ENCODE data around the gene ZNF835. TPM values are rescaled to one million over a fixed set of nuclear protein-coding genes. Genes with fewer than 3 reads are reported as not detected.

The ZNF835 gene
- not detected in 2 replicates for total RNA-seq (2022)
- not detected for Bru-seq, nascent RNA
- BruChase-seq, experiment 1, labeled RNA remaining after a 6-hour chase = not detected
- BruChase-seq, experiment 2, labeled RNA remaining after a 2-hour chase = not detected
- long read RNA-seq = 0 reads

DNA sequence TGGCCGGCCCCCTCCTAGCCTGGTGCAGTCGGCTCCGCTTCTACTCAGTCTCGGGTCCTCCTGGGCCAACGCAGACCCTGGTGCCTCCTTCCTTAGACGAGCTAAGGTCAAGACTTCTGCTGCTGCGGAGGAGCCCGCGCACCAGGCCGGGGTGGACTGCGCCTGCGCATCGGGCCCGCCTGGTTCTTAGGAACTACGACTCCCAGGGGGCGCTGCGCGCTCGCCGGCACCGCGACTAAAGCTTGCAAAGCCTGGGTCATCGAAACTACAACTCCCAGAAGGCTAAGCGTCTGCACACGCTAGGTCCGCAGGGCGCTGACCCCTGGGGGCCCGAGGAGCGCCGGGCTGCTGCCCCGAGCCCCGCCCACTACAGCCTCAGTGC lies at the start of gene ZNF835:
Gene ZNF835, minus strand, starts transcription at position 145 of the 382 bp plus-strand sequence. CDS start 6,559 bp downstream, outside the sequence.
- CTCF ChIA-PET = no interaction called here
- no peak within 1 kb of the TSS for H3K4me3 Mint-ChIP-seq (ENCODE audit: unreplicated experiment)
- H3K27me3 Mint-ChIP-seq (ENCODE audit: insufficient read depth, unreplicated experiment) = no peaks in the 10 kb centered on the region
- intact Hi-C loops (cut with micrococcal nuclease) = no loop called here
- POLR2A ChIA-PET = no interaction called here
- TF ChIP-seq, protein P1, sequence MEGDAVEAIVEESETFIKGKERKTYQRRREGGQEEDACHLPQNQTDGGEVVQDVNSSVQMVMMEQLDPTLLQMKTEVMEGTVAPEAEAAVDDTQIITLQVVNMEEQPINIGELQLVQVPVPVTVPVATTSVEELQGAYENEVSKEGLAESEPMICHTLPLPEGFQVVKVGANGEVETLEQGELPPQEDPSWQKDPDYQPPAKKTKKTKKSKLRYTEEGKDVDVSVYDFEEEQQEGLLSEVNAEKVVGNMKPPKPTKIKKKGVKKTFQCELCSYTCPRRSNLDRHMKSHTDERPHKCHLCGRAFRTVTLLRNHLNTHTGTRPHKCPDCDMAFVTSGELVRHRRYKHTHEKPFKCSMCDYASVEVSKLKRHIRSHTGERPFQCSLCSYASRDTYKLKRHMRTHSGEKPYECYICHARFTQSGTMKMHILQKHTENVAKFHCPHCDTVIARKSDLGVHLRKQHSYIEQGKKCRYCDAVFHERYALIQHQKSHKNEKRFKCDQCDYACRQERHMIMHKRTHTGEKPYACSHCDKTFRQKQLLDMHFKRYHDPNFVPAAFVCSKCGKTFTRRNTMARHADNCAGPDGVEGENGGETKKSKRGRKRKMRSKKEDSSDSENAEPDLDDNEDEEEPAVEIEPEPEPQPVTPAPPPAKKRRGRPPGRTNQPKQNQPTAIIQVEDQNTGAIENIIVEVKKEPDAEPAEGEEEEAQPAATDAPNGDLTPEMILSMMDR (IDR thresholded peaks at IDR 0.05; ENCODE audit: unreplicated experiment) = no peak
- no peaks in the 10 kb centered on the region for H3K9me3 Mint-ChIP-seq (ENCODE audit: unreplicated experiment)
- no TSS peak for BruUV-seq (replicated peaks)
- no peak for DNase-seq (ENCODE audit: unreplicated experiment)
- no peak within 1 kb of the TSS for H3K27ac Mint-ChIP-seq (ENCODE audit: low read depth, unreplicated experiment)
- no peaks in the 10 kb centered on the region for H3K36me3 Mint-ChIP-seq (ENCODE audit: insufficient read depth, unreplicated experiment)
- no peaks in the 10 kb centered on the region for H3K4me1 Mint-ChIP-seq (ENCODE audit: insufficient read depth, unreplicated experiment)

DNA sequence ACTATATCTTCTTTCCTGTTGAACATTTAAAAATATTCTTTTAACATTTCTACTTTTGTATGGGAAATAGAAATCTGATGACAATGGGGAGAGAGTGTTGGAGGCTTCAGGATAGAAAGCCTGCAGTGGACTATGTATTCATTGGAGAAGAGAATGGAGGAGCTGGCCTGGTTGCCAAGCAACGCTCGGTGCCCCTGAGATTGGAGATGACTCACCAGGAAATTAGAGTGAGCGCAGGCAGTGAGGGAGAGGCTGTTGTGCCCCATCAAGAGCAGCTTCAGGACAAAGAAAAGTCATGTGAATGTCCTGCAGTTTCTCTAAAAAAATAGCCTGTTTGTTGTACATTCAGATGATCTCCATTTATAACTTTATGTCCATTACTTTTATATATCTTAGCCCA lies 48.7 kb upstream of the ZNF835 start:
- POLR2A ChIA-PET = no interaction called here
- BruUV-seq (replicated peaks) = no TSS peak
- CTCF ChIA-PET = interaction anchor here (0.6 kb wide), 1 partner anchor 22 kb away, joined by 3 read pairs; no protein-coding TSS in a partner anchor
- Mint-ChIP-seq H3K36me3 (ENCODE audit: insufficient read depth, unreplicated experiment) (no peaks in the 10 kb centered on the region), H3K4me3 (ENCODE audit: unreplicated experiment) (no peak overlapping the region), H3K4me1 (ENCODE audit: insufficient read depth, unreplicated experiment) (no peaks in the 10 kb centered on the region), H3K27me3 (ENCODE audit: insufficient read depth, unreplicated experiment) (no peaks in the 10 kb centered on the region), H3K9me3 (ENCODE audit: unreplicated experiment) (peaks cover 55% of the 10 kb centered on the region), H3K27ac (ENCODE audit: low read depth, unreplicated experiment) (no peak overlapping the region)
- intact Hi-C loops (cut with micrococcal nuclease) = no loop called here
- no peak for DNase-seq (ENCODE audit: unreplicated experiment)
- TF ChIP-seq, protein P1 (IDR thresholded peaks at IDR 0.05; ENCODE audit: unreplicated experiment) = no peak

DNA sequence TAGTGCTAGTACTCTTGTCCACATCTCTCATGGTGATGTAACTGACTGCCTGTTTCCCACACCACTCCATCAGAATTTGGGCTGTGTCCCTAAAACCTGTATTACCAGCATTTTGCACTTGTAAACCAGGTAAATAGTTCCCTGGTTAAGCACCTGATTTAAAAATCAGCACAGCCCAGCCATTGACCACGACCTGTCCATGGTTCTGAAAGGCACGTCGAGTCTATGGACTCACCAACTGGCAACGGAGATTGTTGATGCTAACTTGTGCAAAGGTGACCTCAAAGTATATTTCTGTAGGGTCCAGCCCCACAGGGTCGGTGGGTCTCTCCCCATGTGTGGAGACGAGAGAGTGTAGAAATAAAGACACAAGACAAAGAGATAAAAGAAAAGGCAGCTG lies 46.7 kb upstream of the ZNF835 start:
- H3K36me3 Mint-ChIP-seq (ENCODE audit: insufficient read depth, unreplicated experiment) = no peaks in the 10 kb centered on the region

DNA sequence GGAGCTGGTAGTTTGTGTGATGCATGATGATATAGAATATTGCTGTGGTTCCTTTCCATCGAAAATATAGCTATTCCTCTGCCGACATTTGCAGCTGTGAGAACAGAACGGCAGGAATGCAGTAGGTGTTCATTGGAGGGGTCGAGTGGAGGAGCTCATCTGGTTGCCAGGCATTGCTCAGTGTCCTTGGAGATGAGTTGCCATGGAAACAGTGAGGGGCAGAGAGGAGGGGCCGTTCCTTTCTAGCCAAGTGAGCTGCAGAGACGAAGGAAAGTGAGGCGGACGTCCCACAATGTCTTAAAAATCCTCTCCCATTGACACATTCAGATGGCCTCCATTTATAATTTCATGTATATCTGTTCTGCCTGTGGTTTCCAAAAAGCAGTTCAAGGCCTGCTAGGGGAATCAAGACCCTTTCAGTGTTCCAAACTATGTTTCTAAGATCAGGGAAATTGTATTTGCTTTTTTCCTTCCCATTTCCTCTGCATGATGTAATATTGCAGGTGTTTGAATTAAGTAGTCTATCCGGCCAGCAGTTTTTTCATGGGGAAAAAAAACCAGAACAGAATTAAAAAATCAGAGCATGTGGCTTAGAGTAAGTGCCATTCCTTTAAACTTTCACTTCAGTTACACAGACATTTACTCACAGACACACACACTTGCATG lies 41.2 kb upstream of the ZNF835 start:
- DNase-seq (ENCODE audit: unreplicated experiment) = no peak
- no TSS peak for BruUV-seq (replicated peaks)
- ChIA-PET POLR2A (no interaction called here), CTCF (interaction anchor here (0.5 kb wide), 1 partner anchor 15 kb away, joined by 5 read pairs; no protein-coding TSS in a partner anchor)
- H3K27me3 Mint-ChIP-seq (ENCODE audit: insufficient read depth, unreplicated experiment) = no peaks in the 10 kb centered on the region
- intact Hi-C loops (cut with micrococcal nuclease) = no loop called here
- H3K4me1 Mint-ChIP-seq (ENCODE audit: insufficient read depth, unreplicated experiment) = no peaks in the 10 kb centered on the region
- TF ChIP-seq, protein P1 (IDR thresholded peaks at IDR 0.05; ENCODE audit: unreplicated experiment) = no peak
- H3K36me3 Mint-ChIP-seq (ENCODE audit: insufficient read depth, unreplicated experiment) = peaks cover 6% of the 10 kb centered on the region
- no peak overlapping the region for H3K4me3 Mint-ChIP-seq (ENCODE audit: unreplicated experiment)
- H3K27ac Mint-ChIP-seq (ENCODE audit: low read depth, unreplicated experiment) = no peak overlapping the region
- peaks cover 35% of the 10 kb centered on the region for H3K9me3 Mint-ChIP-seq (ENCODE audit: unreplicated experiment)

More for the DNA sequence above, 46.7 kb upstream of the ZNF835 start:
- TF ChIP-seq, protein P1 (IDR thresholded peaks at IDR 0.05; ENCODE audit: unreplicated experiment) = no peak
- Mint-ChIP-seq H3K4me3 (ENCODE audit: unreplicated experiment) (no peak overlapping the region), H3K27ac (ENCODE audit: low read depth, unreplicated experiment) (no peak overlapping the region), H3K9me3 (ENCODE audit: unreplicated experiment) (peaks cover 42% of the 10 kb centered on the region), H3K27me3 (ENCODE audit: insufficient read depth, unreplicated experiment) (no peaks in the 10 kb centered on the region), H3K4me1 (ENCODE audit: insufficient read depth, unreplicated experiment) (no peaks in the 10 kb centered on the region)
- BruUV-seq (replicated peaks) = no TSS peak
- POLR2A ChIA-PET = no interaction called here
- CTCF ChIA-PET = no interaction called here
- DNase-seq (ENCODE audit: unreplicated experiment) = no peak
- intact Hi-C loops (cut with micrococcal nuclease) = no loop called here
